SK-N-DZ (cell line): ENCODE measurements around the gene COL5A1.

Experiments
- DNase-seq: peaks from one replicate; pipeline ENCODE4 v3.0.0-alpha.2; 2015; ENCODE audit warnings: low spot score

Gene COL5A1

GRCh38 chr9:134783699-134784039 lies 142.1 kb downstream of the COL5A1 start:
- DNase-seq: no peak

DNA sequence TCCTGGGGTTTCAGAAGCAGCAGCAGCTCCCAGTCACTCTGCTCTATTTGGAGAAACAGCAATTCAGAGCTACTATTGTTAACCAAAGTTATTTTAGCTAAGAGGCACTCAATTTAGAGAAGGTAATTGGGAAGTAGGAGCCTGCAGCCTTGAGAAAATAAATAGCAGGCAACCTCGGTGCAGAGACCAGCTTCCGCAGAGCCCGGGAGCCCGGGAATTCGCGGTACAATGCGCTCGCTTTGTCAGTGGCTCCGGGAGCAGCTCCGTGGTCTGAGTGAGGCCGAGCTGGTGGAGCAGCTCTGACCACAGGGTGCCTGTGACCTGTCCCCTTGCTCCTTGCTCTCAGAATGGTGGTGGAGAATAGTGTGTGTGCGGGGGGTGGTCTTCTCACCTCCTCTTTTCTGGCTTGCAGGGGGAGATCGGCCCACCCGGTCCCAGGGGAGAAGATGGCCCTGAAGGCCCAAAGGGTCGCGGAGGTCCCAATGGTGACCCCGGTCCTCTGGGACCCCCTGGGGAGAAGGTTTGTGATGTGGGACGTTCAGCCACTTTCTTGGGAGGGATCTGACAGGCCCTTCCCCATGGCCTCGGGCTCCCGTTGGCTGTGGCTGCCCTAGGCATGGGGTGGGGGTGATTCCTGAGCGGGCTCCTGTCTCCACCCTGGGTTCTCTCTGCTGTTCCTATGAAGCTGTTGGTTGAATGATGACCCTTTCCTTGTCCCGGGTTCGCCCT lies 143.1 kb downstream of the COL5A1 start:
- DNase-seq: no peak

DNA sequence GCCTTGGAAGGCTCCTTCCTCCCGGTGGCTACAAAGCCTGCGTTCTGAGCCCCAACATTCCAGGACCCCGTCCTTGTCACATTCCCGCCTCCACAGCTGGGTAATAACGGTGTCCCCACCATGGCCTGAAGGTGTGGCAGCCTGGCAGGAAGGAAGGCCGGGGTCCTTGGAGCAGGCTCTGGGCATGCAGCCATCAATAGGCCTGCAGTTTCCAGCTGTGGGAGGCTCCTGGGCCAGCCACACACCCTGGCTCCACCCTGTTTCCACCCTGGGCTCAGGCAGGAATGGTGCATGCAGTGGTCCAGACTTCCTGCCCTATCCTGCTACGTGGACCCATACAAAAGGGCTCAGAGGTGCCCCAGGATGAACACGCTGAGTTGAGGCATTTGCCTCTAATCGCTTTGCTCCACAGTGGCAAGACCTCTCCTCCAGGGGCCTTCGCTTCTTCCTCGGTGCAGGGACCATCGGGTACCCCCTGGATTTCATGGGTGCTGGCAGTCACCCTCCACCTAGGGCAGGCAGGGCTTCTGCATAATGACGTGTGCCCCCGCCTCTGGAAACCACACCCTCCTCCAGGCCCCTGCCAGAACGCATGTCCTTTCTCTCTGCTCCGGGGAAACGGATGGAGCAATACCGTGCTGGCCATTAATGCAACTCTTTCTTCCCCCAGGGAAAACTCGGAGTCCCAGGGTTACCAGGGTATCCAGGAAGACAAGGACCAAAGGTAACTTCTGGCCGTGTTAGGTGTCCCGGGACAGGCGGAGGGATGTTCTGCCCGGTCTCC lies 143.9 kb downstream of the COL5A1 start:
- DNase-seq: no peak

GRCh38 chr9:134787601-134788531 lies 146.3 kb downstream of the COL5A1 start:
- DNase-seq: no peak

- DNase-seq: no peak
Measured at GRCh38 chr9:134789168-134789567, 147.6 kb downstream of the COL5A1 start.

DNA sequence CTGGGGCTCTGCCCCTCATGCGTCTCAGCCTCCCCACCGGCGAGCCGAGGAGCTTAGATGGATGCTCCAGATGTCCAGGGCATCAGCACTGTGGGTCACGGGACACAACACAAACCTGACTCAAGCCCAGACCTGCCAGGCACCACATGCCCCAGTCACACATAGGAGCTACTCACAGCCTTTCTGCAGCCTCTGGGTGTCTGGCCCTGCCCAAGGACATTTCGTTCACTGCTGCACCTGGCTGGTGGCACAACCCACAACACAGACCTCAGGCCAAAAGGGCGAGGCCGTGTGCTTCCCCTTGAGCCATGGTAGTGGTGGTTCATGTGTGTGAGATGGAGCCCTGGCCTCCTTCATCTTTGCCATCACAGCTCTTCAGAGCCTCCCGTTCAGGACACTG lies 149.4 kb downstream of the COL5A1 start:
- DNase-seq: no peak

- no peak for DNase-seq
Measured at GRCh38 chr9:134792627-134793026, 151.0 kb downstream of the COL5A1 start.

DNA sequence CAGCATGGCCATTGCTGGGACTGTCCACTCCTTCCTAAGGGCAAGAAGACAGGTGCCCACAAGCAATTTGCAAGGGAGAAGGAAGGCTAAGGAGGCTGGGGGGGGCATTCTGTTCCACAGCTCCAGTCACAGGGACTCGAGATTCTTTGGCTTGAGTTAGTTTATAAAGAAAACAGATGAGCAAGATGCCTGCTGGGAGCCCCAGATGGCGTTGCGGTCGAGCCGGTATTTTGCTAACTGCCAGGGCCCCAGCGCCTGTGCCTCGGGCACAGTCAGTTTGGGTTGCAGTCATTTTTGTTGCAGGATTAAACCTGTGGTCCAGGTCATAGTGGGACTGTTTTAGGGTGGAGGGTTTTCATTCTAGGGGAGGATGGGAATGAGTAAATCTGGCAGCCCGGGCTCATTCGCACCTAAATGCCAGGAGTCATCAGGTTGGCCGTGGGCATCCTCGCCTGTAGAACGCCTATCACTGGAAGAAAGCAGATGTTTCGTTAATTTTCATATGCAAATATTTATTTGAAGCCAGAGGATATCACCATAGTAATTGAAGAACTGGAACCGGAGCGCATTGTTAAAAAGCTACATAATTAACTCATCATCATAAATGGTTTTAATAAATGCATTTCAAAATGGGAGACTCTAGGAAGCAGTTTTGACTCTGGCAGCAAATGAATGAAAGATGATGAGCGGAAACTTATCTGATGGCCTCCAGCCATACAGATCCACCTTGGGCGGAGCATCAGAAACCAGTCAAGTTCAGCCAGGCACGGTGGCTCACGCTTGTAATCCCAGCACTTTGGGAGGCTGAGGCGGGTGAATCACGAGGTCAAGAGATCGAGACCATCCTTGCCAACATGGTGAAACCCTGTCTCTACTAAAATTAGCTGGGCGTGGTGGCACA lies 151.9 kb downstream of the COL5A1 start:
- DNase-seq: no peak

- DNase-seq: no peak
Measured at GRCh38 chr9:134794663-134795370, 153.2 kb downstream of the COL5A1 start.

GRCh38 chr9:134795446-134795845 lies 153.8 kb downstream of the COL5A1 start:
- no peak for DNase-seq

DNA sequence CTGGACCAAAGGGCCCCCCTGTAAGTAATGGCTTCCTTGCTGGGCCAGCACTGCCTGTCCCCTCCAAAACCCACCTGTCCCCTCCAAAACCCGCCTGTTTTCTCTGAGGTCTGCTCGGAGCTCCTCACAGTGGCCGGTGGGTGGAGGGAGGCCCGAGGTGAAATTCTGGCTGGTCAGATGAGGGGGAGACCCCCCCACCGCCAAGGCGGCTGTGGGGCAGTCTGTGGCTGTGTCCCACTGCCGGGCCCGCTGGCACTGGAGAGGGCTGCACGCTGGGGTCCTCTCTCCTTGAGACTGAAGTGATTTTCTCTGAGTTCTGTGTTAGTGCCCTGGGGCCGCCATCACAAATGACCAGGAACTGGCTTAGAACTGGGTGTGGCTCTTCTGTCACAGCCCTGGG lies 155.3 kb downstream of the COL5A1 start:
- DNase-seq: no peak

- DNase-seq: no peak
Measured at GRCh38 chr9:134800791-134801339, 159.3 kb downstream of the COL5A1 start.

DNA sequence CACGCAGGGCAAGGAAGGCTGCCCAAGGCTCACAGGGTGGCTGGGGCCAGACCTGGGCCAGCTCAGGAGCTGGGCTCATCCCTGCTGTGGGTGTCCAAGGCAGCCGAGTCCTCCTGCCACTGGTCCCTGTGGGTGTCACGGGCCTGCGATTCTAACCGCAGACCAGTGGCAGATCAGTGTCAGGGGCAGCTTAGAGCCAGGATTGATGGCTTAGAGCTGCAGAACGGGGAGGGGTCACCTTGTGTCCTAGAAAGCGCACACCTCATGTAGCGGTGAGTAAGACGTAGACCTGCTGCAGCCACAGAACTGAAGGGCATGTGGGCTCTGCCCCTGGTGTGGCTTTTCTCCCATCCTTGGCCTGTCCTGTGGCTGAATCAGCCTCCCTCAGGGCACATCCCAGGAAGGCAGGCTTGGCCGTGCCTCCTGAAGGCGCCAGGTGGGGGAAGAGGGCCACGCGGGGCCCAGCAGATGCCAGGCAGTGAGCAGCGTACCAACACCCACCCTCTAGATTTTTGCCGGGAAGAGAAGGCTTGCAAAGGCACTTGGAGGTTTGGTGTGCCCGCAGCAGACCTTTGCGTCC lies 160.7 kb downstream of the COL5A1 start:
- DNase-seq: no peak

DNA sequence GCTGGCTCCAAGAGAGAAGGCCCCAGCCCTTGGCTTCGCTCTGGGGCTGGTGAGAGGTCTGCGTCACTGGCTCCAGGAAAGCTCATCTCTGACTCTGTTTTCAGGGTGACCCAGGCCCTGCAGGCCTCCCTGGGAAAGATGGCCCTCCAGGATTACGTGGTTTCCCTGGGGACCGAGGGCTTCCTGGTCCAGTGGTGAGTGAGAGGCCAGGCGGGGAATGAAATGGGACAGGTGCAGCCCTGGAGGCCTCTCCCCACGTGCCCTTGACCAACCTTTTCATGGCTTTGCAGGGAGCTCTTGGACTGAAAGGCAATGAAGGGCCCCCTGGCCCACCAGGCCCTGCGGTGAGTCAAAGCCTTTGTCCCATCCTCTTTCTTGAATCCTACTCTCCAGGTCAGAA lies 163.3 kb downstream of the COL5A1 start:
- DNase-seq: no peak

DNA sequence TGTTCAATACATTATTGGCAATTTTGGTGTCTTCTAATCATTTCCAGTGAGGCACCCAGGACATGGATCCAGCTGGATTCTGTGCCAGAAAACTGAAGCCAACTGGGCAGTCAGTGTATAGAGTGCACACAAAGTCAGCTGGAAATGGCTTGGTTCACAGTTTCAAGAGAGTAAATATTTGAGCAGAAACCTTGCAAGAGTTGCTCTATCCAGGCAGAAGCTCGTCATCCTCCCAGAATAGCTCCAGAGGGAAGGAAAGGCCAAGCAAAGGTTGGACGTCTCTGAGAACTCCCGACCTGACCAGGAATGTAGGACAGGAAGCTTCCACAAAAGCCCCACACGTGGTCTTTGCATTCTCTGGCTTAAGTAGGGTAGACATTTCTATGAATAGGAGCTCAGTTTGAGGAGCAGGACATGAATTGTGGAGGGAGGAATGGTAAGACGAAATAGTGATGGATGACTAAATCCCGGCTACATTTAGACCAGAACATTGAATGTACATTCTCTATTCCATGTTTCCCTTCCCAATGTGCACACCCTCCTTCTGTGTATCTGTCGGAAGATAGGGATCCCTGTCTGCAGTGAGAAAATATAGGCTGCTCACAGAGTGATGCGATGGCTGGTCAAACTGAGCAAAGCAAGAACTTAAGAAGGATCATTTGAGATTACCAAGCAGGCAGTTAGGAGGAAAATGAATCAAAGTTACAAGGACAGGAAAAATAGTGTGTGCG lies 166.3 kb downstream of the COL5A1 start:
- no peak for DNase-seq

- DNase-seq: no peak
Measured at GRCh38 chr9:134808447-134808792, 166.8 kb downstream of the COL5A1 start.

GRCh38 chr9:134809292-134809691 lies 167.7 kb downstream of the COL5A1 start:
- DNase-seq: no peak

GRCh38 chr9:134809826-134810225 lies 168.2 kb downstream of the COL5A1 start:
- no peak for DNase-seq

GRCh38 chr9:134811079-134811672 lies 169.6 kb downstream of the COL5A1 start:
- DNase-seq: no peak
